Liver (tissue), 9 donors: ENCODE measurements around the gene ACSS2. TPM values are rescaled to one million over a fixed set of nuclear protein-coding genes. Genes with fewer than 3 reads are reported as not detected.

Source experiments
- DNase-seq: peaks from one replicate; pipeline ENCODE4 v3.0.0-alpha.2; 2017; ENCODE audit warnings: low spot score
- H3K27ac ChIP-seq, 2 donors: one replicate each; pipeline ENCODE4 v1.7.0; 2013; ENCODE audit warnings: inconsistent platforms in 2 of 2, low read length in 2 of 2, control low read depth in 1 of 2, low read depth in 1 of 2, mild to moderate bottlenecking in 1 of 2
- H3K27me3 ChIP-seq, 4 donors: one replicate each; pipeline versions ENCODE4 v1.6.1 to v1.7.0; 2013; ENCODE audit warnings: low read length in 3 of 4, inconsistent platforms in 1 of 4, mild to moderate bottlenecking in 1 of 4, moderate library complexity in 1 of 4; ENCODE audit not compliant: control insufficient read depth in 4 of 4, insufficient read depth in 4 of 4
- H3K36me3 ChIP-seq, 4 donors: one replicate each; pipeline versions ENCODE4 v1.6.1 to v1.7.0; 2013; ENCODE audit warnings: low read length in 3 of 4, mild to moderate bottlenecking in 3 of 4, low read depth in 1 of 4, moderate library complexity in 1 of 4; ENCODE audit not compliant: control insufficient read depth in 4 of 4, insufficient read depth in 3 of 4
- H3K4me1 ChIP-seq, 4 donors: one replicate each; pipeline versions ENCODE4 v1.6.1 to v1.7.0; 2013; ENCODE audit warnings: low read length in 3 of 4, mild to moderate bottlenecking in 3 of 4, moderate library complexity in 1 of 4; ENCODE audit not compliant: control insufficient read depth in 4 of 4, insufficient read depth in 4 of 4
- H3K4me3 ChIP-seq, 3 donors: one replicate each; pipeline versions ENCODE4 v1.6.1 to v1.7.0; 2013; ENCODE audit warnings: low read length in 3 of 3, control low read depth in 1 of 3, low read depth in 1 of 3, mild to moderate bottlenecking in 1 of 3
- H3K9ac ChIP-seq, 2 donors: one replicate each; pipeline ENCODE4 v1.7.0; 2013; ENCODE audit warnings: low read length in 2 of 2, mild to moderate bottlenecking in 2 of 2, moderate library complexity in 2 of 2, control low read depth in 1 of 2, low read depth in 1 of 2
- H3K9me3 ChIP-seq, 4 donors: one replicate each; pipeline versions ENCODE4 v1.6.1 to v1.7.0; 2013; ENCODE audit warnings: low read length in 3 of 4; ENCODE audit not compliant: control insufficient read depth in 4 of 4
- EGR1 ChIP-seq, 2 donors: IDR thresholded peaks; 2 replicates each; pipeline ENCODE4 v1.6.1; 2016 to 2018; ENCODE audit warnings: antibody characterized with exemption in 2 of 2, low read depth in 2 of 2
- FOXA1 ChIP-seq: IDR thresholded peaks from 2 replicates; pipeline ENCODE4 v1.6.1; 2016; ENCODE audit warnings: antibody characterized with exemption
- FOXA2 ChIP-seq: IDR thresholded peaks from 2 replicates; pipeline ENCODE4 v1.6.1; 2016; ENCODE audit warnings: antibody characterized with exemption
- GABPA ChIP-seq, 2 donors: IDR thresholded peaks in 1 of 2; conservative IDR thresholded peaks in 1 of 2; 2 replicates each; pipeline ENCODE4 v1.6.1; 2016; ENCODE audit warnings: antibody characterized with exemption in 2 of 2, mild to moderate bottlenecking in 1 of 2, moderate library complexity in 1 of 2
- HNF4A ChIP-seq, 2 donors: conservative IDR thresholded peaks; 2 replicates each; pipeline ENCODE4 v1.6.1; 2016; ENCODE audit warnings: antibody characterized with exemption in 2 of 2, mild to moderate bottlenecking in 2 of 2
- JUND ChIP-seq, 2 donors: IDR thresholded peaks; 2 replicates each; pipeline ENCODE4 v1.6.1; 2016; ENCODE audit warnings: antibody characterized with exemption in 2 of 2
- NR2F2 ChIP-seq: IDR thresholded peaks from 2 replicates; pipeline ENCODE4 v1.6.1; 2016; ENCODE audit warnings: antibody characterized with exemption
- RAD21 ChIP-seq, 2 donors: IDR thresholded peaks; 2 replicates each; pipeline ENCODE4 v1.6.1; 2016; ENCODE audit warnings: antibody characterized with exemption in 2 of 2, mild to moderate bottlenecking in 2 of 2
- RXRA ChIP-seq, 2 donors: IDR thresholded peaks; 2 replicates each; pipeline ENCODE4 v1.6.1; 2017 to 2018; ENCODE audit warnings: antibody characterized with exemption in 2 of 2, mild to moderate bottlenecking in 1 of 2
- SP1 ChIP-seq: IDR thresholded peaks from 2 replicates; pipeline ENCODE4 v1.6.1; 2018; ENCODE audit warnings: antibody characterized with exemption, mild to moderate bottlenecking
- TAF1 ChIP-seq: conservative IDR thresholded peaks from 2 replicates; pipeline ENCODE4 v1.6.1; 2016; ENCODE audit warnings: antibody characterized with exemption, mild to moderate bottlenecking
- YY1 ChIP-seq: IDR thresholded peaks from 2 replicates; pipeline ENCODE4 v1.6.1; 2016; ENCODE audit warnings: antibody characterized with exemption, mild to moderate bottlenecking
- WGBS: extraction: QIAGEN DNeasy Blood & Tissue Kit; methylation state at CpG from one replicate; pipeline ENCODE4 v1.1.7; 2013; 5-methylcytosine and 5-hydroxymethylcytosine counted together
- polyA plus RNA-seq, 2 donors: library from polyadenylated mRNA; stranded (reverse) in 1 of 2; unstranded in 1 of 2; fragments of 200-250 nt in 1 of 2; fragments of >200 nt in 1 of 2; fragmentation: Nextera tagmentation in 1 of 2; extraction: Ambion mirVana in 1 of 2; gene quantifications; one replicate each; pipeline versions ENCODE4 v1.2.1 to v1.2.3, GENCODE V29; 2013 to 2015
- total RNA-seq, 2 donors: library from RNA; depleted of rRNA; stranded (reverse); fragments of >200 nt; gene quantifications; one replicate each; pipeline ENCODE4 v1.2.3, GENCODE V29; 2014
- TF ChIP-seq, protein P1 (sequence below): IDR thresholded peaks from 2 replicates; pipeline ENCODE4 v1.6.1; 2016; ENCODE audit warnings: antibody characterized with exemption
- TF ChIP-seq, protein P2 (sequence below): fragments of 150-350 bp; IDR thresholded peaks from 2 replicates; pipeline ENCODE4 v1.5.1; 2017; ENCODE audit warnings: improper control_type of control experiment, low read depth, low read length; ENCODE audit not compliant: missing input control
- TF ChIP-seq, protein P3 (sequence below): IDR thresholded peaks from 2 replicates; pipeline ENCODE4 v1.6.1; 2016; ENCODE audit warnings: antibody characterized with exemption
- TF ChIP-seq, protein P4 (sequence below): IDR thresholded peaks from 2 replicates; pipeline ENCODE4 v1.6.1; 2016; ENCODE audit warnings: antibody characterized with exemption
- TF ChIP-seq, protein P5 (sequence below): IDR thresholded peaks from 2 replicates; pipeline ENCODE4 v1.6.1; 2016; ENCODE audit warnings: antibody characterized with exemption, mild to moderate bottlenecking
- donor health status: healthy.
- donor health status: healthy.
- donor health status: healthy.
- donor health status: healthy.
- donor health status: healthy.

The ACSS2 gene
- total and polyA plus RNA-seq, 4 donors: 29.8 to 260 (median 80.0) TPM

DNA sequence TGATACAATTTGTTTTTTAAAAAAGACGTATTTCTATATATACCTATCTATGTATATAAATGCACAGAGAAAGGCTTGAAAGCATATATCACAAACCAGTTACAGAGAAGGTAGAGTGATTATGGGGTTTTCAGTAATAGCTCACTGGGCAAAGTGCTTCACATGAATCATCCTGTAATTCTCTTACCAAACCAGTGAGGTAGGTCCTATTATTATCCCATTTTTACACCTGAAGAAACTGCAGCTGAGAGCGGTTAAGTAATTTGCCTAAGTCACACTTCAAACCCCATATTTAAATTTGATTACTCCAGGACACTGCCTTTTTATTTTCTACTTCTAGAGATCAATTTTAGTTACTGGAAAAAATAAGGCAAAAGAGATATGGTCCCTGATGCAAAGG, 74.8 kb downstream of the ACSS2 start:
- H3K4me1 ChIP-seq: peaks cover 0 to 22% (median 18%) of the 10 kb centered on the region in 4 donors
- H3K27me3 ChIP-seq: no peaks in the 10 kb centered on the region
- no peak overlapping the region for H3K27ac ChIP-seq
- TF ChIP-seq, protein P1, sequence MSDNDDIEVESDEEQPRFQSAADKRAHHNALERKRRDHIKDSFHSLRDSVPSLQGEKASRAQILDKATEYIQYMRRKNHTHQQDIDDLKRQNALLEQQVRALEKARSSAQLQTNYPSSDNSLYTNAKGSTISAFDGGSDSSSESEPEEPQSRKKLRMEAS: no peak
- TF ChIP-seq, protein P2, sequence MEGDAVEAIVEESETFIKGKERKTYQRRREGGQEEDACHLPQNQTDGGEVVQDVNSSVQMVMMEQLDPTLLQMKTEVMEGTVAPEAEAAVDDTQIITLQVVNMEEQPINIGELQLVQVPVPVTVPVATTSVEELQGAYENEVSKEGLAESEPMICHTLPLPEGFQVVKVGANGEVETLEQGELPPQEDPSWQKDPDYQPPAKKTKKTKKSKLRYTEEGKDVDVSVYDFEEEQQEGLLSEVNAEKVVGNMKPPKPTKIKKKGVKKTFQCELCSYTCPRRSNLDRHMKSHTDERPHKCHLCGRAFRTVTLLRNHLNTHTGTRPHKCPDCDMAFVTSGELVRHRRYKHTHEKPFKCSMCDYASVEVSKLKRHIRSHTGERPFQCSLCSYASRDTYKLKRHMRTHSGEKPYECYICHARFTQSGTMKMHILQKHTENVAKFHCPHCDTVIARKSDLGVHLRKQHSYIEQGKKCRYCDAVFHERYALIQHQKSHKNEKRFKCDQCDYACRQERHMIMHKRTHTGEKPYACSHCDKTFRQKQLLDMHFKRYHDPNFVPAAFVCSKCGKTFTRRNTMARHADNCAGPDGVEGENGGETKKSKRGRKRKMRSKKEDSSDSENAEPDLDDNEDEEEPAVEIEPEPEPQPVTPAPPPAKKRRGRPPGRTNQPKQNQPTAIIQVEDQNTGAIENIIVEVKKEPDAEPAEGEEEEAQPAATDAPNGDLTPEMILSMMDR: no peak
- TF ChIP-seq FOXA1: no peak
- no peak for TF ChIP-seq HNF4A (conservative IDR thresholded peaks at IDR 0.05)
- TF ChIP-seq RAD21 (IDR thresholded peaks at IDR 0.05): no peak
- TF ChIP-seq RXRA (IDR thresholded peaks at IDR 0.05): no peak
- no peak for TF ChIP-seq TAF1
- no peak for TF ChIP-seq FOXA2
- TF ChIP-seq GABPA (IDR thresholded peaks at IDR 0.05 in 1 of 2, conservative IDR thresholded peaks at IDR 0.05 in 1 of 2): no peak
- TF ChIP-seq, protein P3, sequence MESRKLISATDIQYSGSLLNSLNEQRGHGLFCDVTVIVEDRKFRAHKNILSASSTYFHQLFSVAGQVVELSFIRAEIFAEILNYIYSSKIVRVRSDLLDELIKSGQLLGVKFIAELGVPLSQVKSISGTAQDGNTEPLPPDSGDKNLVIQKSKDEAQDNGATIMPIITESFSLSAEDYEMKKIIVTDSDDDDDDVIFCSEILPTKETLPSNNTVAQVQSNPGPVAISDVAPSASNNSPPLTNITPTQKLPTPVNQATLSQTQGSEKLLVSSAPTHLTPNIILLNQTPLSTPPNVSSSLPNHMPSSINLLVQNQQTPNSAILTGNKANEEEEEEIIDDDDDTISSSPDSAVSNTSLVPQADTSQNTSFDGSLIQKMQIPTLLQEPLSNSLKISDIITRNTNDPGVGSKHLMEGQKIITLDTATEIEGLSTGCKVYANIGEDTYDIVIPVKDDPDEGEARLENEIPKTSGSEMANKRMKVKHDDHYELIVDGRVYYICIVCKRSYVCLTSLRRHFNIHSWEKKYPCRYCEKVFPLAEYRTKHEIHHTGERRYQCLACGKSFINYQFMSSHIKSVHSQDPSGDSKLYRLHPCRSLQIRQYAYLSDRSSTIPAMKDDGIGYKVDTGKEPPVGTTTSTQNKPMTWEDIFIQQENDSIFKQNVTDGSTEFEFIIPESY: no peak
- no peak for TF ChIP-seq SP1
- no peak for TF ChIP-seq JUND (IDR thresholded peaks at IDR 0.05)
- no peak for DNase-seq
- H3K9me3 ChIP-seq: no peaks in the 10 kb centered on the region
- H3K4me3 ChIP-seq: no peak overlapping the region
- WGBS: 91% methylated on average over 2 of the region's 2 CpGs
- H3K9ac ChIP-seq: no peak overlapping the region
- H3K36me3 ChIP-seq: peaks cover 0 to 4% (median 2%) of the 10 kb centered on the region in 4 donors

DNA sequence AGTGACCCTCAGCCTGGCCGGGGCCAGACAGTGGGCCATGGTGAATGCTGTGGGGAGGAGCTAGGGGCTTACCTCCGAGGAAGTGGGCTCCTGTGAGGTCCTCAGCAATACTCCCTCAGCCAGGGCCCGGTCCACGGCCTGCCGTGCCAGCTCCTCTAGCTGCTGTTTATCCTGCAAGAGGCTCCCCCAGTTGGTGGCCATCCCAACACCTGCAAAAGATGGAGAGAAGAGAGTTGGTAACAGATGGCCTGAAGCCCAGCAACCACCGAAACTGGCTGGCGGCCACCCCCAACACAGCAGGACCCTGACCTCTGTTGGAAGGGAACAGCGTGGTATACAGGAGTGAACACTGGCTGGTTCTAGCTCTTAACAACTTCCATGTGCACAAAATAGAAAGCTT, 75.2 kb downstream of the ACSS2 start:
- Histone ChIP-seq H3K4me3 (no peak overlapping the region), H3K36me3 (peaks cover 0 to under 1% (median under 1%) of the 10 kb centered on the region in 4 donors), H3K27ac (no peak overlapping the region), H3K4me1 (peaks cover 0 to 25% (median 19%) of the 10 kb centered on the region in 4 donors), H3K27me3 (no peaks in the 10 kb centered on the region), H3K9me3 (no peaks in the 10 kb centered on the region), H3K9ac (no peak overlapping the region)
- TF ChIP-seq, protein P4, sequence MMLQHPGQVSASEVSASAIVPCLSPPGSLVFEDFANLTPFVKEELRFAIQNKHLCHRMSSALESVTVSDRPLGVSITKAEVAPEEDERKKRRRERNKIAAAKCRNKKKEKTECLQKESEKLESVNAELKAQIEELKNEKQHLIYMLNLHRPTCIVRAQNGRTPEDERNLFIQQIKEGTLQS: no peak
- TF ChIP-seq SP1: peak; percentile 27
- TF ChIP-seq HNF4A (conservative IDR thresholded peaks at IDR 0.05): peak; percentile 14 to 24
- no peak for DNase-seq
- 70% methylated on average over 8 of the region's 8 CpGs for WGBS

DNA sequence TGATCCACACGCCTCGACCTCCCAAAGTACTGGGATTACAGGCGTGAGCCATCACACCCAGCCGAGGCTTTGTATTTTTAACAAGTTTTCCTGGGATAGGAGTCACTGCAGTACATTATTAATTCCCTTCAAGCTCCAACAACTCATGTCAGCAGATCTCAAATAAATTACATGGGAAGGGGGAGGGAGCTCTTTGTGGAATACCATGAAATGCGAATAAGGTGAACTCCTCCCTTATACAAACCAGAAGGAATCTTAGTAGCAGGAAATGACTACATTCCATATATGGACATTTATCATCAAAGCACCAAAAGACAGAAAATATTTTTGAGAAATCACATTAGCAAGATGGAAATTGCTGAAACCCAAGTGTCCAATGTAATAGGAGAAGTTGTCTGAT, 76.3 kb downstream of the ACSS2 start:
- WGBS: 96% methylated on average over 5 of the region's 5 CpGs
- no peaks in the 10 kb centered on the region for H3K9me3 ChIP-seq
- H3K36me3 ChIP-seq: no peaks in the 10 kb centered on the region
- no peak overlapping the region for H3K27ac ChIP-seq
- no peak for DNase-seq
- no peak overlapping the region for H3K9ac ChIP-seq
- no peaks in the 10 kb centered on the region for H3K27me3 ChIP-seq
- H3K4me1 ChIP-seq: peaks cover 0 to 25% (median 19%) of the 10 kb centered on the region in 4 donors
- H3K4me3 ChIP-seq: no peak overlapping the region
- TF ChIP-seq EGR1 (IDR thresholded peaks at IDR 0.05; ENCODE audit: low read depth in 2 of 2) (no peak), GABPA (IDR thresholded peaks at IDR 0.05 in 1 of 2, conservative IDR thresholded peaks at IDR 0.05 in 1 of 2) (no peak), RAD21 (IDR thresholded peaks at IDR 0.05) (no peak), NR2F2 (no peak), TAF1 (no peak), FOXA1 (no peak), JUND (IDR thresholded peaks at IDR 0.05) (no peak), SP1 (no peak), YY1 (no peak), HNF4A (conservative IDR thresholded peaks at IDR 0.05) (no peak)
- TF ChIP-seq, protein P3: no peak
- TF ChIP-seq, protein P1: no peak
- TF ChIP-seq, protein P5, sequence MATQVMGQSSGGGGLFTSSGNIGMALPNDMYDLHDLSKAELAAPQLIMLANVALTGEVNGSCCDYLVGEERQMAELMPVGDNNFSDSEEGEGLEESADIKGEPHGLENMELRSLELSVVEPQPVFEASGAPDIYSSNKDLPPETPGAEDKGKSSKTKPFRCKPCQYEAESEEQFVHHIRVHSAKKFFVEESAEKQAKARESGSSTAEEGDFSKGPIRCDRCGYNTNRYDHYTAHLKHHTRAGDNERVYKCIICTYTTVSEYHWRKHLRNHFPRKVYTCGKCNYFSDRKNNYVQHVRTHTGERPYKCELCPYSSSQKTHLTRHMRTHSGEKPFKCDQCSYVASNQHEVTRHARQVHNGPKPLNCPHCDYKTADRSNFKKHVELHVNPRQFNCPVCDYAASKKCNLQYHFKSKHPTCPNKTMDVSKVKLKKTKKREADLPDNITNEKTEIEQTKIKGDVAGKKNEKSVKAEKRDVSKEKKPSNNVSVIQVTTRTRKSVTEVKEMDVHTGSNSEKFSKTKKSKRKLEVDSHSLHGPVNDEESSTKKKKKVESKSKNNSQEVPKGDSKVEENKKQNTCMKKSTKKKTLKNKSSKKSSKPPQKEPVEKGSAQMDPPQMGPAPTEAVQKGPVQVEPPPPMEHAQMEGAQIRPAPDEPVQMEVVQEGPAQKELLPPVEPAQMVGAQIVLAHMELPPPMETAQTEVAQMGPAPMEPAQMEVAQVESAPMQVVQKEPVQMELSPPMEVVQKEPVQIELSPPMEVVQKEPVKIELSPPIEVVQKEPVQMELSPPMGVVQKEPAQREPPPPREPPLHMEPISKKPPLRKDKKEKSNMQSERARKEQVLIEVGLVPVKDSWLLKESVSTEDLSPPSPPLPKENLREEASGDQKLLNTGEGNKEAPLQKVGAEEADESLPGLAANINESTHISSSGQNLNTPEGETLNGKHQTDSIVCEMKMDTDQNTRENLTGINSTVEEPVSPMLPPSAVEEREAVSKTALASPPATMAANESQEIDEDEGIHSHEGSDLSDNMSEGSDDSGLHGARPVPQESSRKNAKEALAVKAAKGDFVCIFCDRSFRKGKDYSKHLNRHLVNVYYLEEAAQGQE: no peak
